HG02885 (cell line): ENCODE results near the gene SPOUT1.
"Not testable (repeated sequence)": the region's sequence is repeated elsewhere in the genome, so short reads cannot be mapped to it uniquely, and the experiment has no call there.

Experiments used
- ATAC-seq: cut with Tn5 transposase; IDR thresholded peaks from one replicate; pipeline ENCODE4 v1.9.1; 2021; ENCODE audit warnings: mild to moderate bottlenecking; ENCODE audit not compliant: unreplicated experiment, poor library complexity

SPOUT1 gene

DNA sequence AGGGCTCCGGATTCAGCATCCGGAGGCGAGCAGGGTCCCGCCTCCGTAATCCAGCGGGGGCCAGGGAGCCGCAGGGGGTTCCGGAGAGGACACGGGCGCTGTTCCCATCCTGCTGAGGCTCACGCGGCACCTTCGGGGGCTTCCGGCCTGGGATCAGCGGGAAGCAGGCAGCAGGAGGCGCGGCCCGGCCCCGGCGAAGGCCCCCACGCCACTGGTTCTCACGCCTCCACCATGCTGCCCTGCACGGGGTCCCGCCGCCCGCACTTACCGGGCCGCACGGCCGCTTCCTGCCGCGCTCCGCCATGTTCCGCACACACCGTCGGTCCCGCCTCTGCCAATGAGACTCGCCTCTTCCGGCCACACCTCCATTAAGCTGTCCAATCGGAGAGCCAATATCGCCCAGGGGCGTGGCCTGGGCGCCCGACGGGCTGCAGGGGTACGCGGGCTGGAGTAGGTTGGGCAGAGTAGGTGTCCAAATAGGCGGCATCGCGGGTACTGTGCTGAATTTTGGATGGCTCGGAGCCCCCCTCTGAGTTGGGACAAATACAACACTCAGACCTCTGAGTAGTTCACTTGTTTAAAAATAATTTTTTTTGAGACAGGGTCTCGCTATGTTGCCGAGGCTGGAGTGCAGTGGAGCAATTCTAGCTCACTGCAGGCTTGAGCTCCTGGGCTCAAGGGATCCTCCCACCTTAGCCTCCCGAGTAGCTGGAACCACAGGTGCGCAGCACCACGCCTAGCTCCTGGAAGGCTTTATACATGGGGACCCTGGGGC, at the start of gene SPOUT1:
SPOUT1 (minus strand) TSS at position 318 of the 775 bp plus-strand sequence; CDS start at position 304, 14 bp downstream.
- ATAC-seq, result peak; percentile 99

- ATAC-seq, result no peak
Measured at GRCh38 chr9:128877852-128878251, 48.3 kb upstream of the SPOUT1 start.

GRCh38 chr9:128870941-128871265, 41.3 kb upstream of the SPOUT1 start:
- ATAC-seq, result not testable (repeated sequence)

DNA sequence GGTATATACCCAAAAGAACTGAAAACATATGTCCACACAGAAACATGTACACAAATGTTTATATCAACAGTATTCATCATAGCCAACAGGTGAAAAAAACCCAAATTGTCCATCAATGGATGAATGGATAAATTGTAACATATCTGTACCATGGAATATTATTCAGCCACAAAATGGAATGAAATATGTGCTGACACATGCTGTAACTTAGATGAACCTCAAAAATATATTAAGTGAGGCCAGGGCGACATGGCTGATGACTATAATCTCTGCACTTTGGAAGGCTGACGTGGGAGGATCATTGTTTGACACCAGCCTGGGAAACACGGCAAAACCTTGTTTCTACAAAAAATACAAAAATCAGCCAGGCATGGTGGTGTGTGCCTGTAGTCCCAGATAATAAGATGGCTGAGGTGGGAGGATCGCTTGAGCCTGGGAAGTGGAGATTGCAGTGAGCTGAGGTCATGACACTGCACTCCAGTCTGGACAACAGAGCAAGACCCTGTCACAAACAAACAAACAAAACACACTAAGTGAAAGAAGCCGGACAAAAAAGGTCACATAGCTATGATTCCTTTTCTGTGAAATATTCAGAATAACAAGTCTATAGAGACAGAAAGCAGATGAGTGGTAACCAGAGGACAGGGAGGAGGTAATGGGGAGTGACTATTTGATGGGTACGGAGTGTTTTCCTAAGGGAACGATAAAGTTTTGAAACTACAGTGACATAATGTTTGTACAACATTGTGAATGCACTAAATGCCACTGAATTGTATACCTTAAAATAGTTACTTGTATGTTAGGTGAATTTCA, 40.7 kb upstream of the SPOUT1 start:
- no peak for ATAC-seq

DNA sequence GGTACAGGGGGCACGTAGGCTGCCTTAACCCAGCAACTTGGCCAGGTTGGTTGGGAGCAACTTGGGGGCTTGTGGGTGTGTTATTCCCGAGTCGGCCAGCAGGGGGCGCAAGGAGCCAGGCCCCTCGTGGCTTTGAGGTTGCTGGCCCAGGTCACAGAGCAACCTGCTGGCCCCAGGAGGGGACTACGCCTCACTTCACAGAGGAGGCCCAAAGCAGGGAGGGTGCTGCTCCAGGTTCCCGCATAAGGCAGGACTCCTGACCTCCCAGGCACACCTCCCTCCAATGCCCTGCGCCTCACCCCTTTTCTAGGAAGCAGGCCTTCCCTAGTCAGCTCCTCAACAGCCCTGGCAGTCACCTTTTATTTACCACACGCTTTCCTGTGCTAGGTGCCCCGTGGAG, 34.1 kb upstream of the SPOUT1 start:
- ATAC-seq, result no peak

DNA sequence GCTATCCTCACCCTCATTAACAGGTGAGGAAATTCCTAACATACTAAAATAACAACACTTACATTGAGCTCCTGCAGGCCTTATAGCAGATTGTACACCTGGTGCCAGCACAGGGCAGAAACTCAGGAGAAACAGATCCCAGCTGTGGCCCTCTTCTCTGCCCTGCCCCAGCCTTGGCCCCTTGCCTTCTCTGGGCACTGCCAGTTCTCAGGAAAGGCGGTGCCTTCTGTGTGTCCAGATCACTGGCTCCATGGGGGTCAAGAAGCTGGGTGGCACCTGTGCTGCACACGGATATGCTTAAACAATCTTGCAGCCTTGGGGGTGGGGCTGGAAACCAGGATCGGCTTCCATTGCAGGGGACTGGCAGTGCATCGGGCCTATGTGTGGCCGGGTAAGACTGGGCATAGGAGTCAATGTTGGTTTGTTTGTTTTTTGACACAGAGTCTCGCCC, 32.8 kb upstream of the SPOUT1 start:
- no peak for ATAC-seq

DNA sequence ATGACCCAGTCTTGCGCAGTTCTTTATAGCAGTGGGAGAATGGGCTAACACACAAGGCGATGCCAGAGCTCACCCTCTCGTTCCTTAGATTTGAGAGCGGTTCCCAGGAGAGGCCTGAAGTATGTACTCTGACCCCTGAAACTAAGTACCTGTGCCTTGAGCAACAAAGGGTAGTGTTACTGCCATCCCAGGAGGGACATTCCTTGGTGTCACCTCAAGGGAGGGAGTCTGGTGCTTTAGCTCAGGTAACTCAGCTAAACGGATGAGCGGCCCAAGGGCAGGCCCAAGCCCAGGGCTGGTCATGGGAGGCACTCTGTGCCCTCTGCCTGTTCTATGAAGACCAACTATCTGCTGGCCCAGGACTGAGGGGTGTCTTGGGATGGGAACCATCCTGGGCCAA, 31.9 kb upstream of the SPOUT1 start:
- ATAC-seq, result no peak

DNA sequence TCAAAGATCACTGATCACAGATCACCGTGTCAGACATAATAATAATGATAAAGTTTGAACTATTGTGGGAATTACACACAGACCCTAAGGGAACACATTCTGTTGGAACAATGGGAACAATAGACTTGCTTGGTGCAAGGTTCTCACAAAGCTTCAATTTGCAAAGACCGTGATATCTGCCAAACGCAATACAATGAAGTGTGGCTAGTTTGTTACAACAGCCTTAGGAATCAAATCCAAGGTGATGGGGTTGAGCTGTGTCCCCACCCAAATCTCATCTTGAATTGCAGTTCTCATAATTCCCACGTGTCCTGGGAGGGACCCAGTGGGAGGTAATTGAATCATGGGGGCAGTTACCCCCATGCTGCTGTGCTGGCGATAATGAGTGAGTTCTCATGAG, 31.3 kb upstream of the SPOUT1 start:
- ATAC-seq, result no peak

- not testable (repeated sequence) for ATAC-seq
Measured at GRCh38 chr9:128858476-128858875, 28.9 kb upstream of the SPOUT1 start.

GRCh38 chr9:128854454-128854853, 24.9 kb upstream of the SPOUT1 start:
- not testable (repeated sequence) for ATAC-seq

- ATAC-seq, result not testable (repeated sequence)
Measured at GRCh38 chr9:128852646-128853045, 23.1 kb upstream of the SPOUT1 start.

GRCh38 chr9:128851779-128852600, 22.4 kb upstream of the SPOUT1 start:
- not testable (repeated sequence) for ATAC-seq

- ATAC-seq, result not testable (repeated sequence)
Measured at GRCh38 chr9:128851024-128851423, 21.4 kb upstream of the SPOUT1 start.

GRCh38 chr9:128847803-128848202, 18.2 kb upstream of the SPOUT1 start:
- ATAC-seq, result no peak

DNA sequence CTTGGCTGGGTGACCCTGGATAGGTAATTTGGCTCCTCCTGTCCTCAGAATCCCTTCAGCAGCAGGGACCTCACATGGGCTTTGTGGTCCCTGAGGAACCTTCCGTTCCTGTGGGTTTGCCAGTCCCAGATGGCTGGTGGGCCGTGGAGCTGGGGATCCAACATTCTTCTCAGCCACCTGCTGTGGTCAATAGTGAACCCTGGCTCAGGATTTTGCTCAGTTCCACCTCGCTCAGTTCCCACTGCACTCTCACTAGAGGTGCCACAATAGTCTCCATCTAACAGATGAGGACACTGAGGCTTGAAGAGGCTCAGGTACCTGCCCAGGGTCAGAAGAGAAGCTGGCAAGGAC, 17.1 kb upstream of the SPOUT1 start:
- no peak for ATAC-seq

DNA sequence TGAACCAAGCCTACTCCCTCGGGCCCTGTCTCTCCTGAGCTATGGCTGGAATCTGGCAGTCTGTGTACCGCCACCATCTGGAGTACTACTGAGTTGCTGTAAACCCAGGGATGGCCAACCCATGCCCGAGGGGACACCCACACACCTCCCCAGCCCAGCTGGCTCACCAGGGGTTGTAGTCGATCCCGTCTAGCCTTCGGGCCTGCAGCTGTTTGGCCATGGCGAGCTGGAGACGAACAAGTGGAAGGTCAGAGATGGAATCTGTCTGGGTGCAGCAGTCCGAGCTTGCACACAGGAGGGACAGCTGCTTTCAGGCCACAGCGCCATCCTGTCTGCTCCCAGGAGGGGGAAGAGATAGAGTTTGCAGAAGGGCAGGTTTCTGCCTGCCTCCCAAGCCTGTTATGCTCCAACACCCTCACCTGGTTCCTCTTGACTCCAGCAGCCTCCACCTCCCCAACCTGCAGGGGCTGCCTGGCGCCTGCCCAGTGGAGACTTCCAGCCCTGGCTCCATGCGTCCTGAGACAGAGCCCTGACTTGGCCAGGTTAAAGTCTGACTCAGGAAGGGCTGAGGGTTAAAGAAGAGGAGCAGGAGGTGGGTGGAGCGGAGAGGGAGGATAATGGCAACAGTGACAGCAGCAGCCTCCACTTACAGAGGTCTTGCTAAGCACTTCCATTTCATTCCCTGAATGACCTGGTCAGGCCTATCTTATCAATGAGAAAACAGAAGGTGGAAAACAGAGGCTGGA, 15.8 kb upstream of the SPOUT1 start:
- no peak for ATAC-seq

DNA sequence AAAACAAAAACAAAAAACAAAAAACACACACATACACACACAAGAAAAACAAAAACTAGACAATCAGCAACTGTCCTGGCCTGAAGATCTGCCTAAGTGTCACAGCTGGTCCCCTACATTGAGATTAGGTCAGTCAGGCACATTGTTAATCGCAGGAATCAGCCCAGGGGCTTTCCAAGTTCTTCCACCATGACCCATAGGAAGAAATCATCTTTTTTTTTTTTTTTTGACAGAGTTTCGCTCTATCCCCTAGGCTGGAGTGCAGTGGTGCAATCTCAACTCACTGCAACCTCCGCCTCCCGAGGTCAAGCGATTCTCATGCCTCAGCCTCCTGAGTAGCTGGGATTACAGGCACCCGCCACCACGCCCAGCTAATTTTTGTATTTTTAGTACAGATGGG, 13.6 kb upstream of the SPOUT1 start:
- ATAC-seq, result not testable (repeated sequence)

DNA sequence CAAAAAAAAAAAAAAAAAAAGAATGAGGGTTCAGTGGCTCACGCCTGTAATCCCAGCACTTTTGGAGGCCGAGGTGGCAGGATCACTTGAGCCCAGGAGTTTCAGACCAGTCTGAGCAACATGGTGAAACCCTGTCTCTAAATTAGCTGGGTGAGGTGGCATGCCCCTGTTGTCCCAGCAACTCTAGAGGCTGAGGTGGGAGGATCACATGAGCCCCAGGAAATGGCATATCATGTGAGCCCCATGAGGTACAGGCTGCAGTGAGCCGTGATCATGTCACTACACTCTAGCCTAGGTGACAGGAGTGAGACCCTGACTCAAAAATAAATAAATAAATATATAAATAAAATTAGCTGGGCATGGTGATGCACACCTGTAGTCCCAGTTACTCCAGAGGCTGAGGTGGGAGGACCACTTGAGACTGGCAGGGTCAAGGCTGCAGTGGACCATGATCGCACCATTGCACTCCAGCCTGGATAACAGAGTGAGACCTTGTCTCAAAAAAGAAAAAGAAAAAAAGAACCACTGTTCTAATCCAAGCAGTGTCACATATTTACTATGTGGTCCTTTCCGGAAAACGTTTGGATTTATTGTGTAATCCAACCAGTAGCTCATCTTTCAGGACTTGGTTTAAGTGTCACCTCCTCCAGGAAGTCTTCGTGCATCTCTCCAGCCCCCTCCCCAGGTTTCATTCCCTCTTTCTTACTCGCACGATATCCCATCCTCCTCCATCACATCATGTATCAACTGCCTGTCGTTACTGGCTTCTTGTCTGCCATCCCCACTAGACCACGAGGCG, 12.3 kb upstream of the SPOUT1 start:
- no peak for ATAC-seq

DNA sequence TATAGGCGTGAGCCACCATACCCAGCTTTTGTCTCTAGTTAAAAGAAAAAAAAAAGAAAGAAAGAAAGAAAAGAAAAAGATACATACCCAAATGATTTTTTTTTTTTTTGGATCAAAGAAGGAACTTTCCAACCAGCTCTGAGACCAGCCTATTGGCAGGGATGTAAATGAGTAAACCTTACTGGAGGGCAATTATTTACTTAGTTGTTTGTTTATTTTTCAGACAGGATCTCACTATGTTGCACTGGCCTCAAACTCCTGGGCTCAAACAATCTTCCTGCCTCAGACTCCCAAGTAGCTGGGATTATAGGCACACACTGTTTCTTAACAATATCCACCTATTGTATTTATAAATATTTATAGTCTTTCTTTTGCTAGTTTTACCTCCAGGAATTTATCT, 10.9 kb upstream of the SPOUT1 start:
- no peak for ATAC-seq
